Spleen (tissue), 7 donors: ENCODE results near the gene GPR142.

ENCODE experiments used
- CTCF ChIP-seq, 11 experiments: fragments of 200-600 bp in 7 of 11; fragments of 450-650 bp in 4 of 11; sonication (generic) in 4 of 11; IDR thresholded peaks in 8 of 11; conservative IDR thresholded peaks in 3 of 11; 1 replicate in 7 of 11; 2 replicates in 4 of 11; pipeline versions ENCODE4 v1.4.0 to v1.8.0; 2016 to 2021; ENCODE audit warnings: antibody characterized with exemption in 11 of 11, inconsistent platforms in 4 of 11, mild to moderate bottlenecking in 1 of 11
- POLR2A ChIP-seq, 3 donors: fragments of 450-650 bp; IDR thresholded peaks; one replicate each; pipeline ENCODE4 v1.5.1; 2017; ENCODE audit warnings: antibody characterized with exemption in 3 of 3, mild to moderate bottlenecking in 1 of 3
- donor health status: DM: no; HTN: no; CAD: no; lungs with moderate emphysema.
- donor health status: DM: no; HTN: no; CAD: no.
- donor health status: DM: no; HTN: no; CAD: no.

GRCh38 chr17:74367206-74367605, at the start of gene GPR142:
- TF ChIP-seq CTCF (IDR thresholded peaks at IDR 0.05 in 8 of 11, conservative IDR thresholded peaks at IDR 0.05 in 3 of 11), result no peak
- TF ChIP-seq POLR2A (IDR thresholded peaks at IDR 0.05), result no peak
